ENCODE measurements around the gene ITGB4.

Gene ITGB4

GRCh38 chr17:75724016-75725003 is 3.1 kb downstream of the ITGB4 start:
- no peaks in the 10 kb centered on the region for H3K4me1 ChIP-seq
- no peaks in the 10 kb centered on the region for H3K36me3 ChIP-seq
- no peaks in the 10 kb centered on the region for H3K9me3 ChIP-seq
- no peak for DNase-seq
- TF ChIP-seq CTCF (IDR thresholded peaks at IDR 0.05; ENCODE audit: low read depth, low read length): no peak
- no peak overlapping the region for H3K4me3 ChIP-seq (ENCODE audit: low read depth, low read length)
- peaks cover 31% of the 10 kb centered on the region for H3K27me3 ChIP-seq

GRCh38 chr17:75725504-75725903 is 4.2 kb downstream of the ITGB4 start:
- Histone ChIP-seq H3K36me3 (no peaks in the 10 kb centered on the region), H3K27me3 (peaks cover 19% of the 10 kb centered on the region), H3K9me3 (no peaks in the 10 kb centered on the region)

GRCh38 chr17:75727391-75727790 is 6.1 kb downstream of the ITGB4 start:
- no peak for DNase-seq
- Histone ChIP-seq H3K4me1 (no peaks in the 10 kb centered on the region), H3K27me3 (no peaks in the 10 kb centered on the region; the same call in 1 of the 2 replicates), H3K36me3 (no peaks in the 10 kb centered on the region), H3K9me3 (no peaks in the 10 kb centered on the region), H3K4me3 (ENCODE audit: low read depth, low read length) (no peak overlapping the region)
- TF ChIP-seq CTCF (IDR thresholded peaks at IDR 0.05; ENCODE audit: low read depth, low read length): no peak

More at GRCh38 chr17:75725504-75725903, 4.2 kb downstream of the ITGB4 start:
- no peak for DNase-seq
- no peak for TF ChIP-seq CTCF (IDR thresholded peaks at IDR 0.05; ENCODE audit: low read depth, low read length)
- H3K4me1 ChIP-seq: no peaks in the 10 kb centered on the region
- no peak overlapping the region for H3K4me3 ChIP-seq (ENCODE audit: low read depth, low read length)

GRCh38 chr17:75729351-75729750 is 8.1 kb downstream of the ITGB4 start:
- no peak for TF ChIP-seq CTCF (IDR thresholded peaks at IDR 0.05; ENCODE audit: low read depth, low read length)
- Histone ChIP-seq H3K9me3 (no peaks in the 10 kb centered on the region), H3K4me3 (ENCODE audit: low read depth, low read length) (no peak overlapping the region), H3K4me1 (no peaks in the 10 kb centered on the region), H3K27me3 (no peaks in the 10 kb centered on the region), H3K36me3 (no peaks in the 10 kb centered on the region)
- no peak for DNase-seq

GRCh38 chr17:75730065-75730464 is 8.8 kb downstream of the ITGB4 start:
- no peak overlapping the region for H3K4me3 ChIP-seq (ENCODE audit: low read depth, low read length)
- no peaks in the 10 kb centered on the region for H3K27me3 ChIP-seq
- no peak for DNase-seq
- no peaks in the 10 kb centered on the region for H3K4me1 ChIP-seq
- H3K36me3 ChIP-seq: no peaks in the 10 kb centered on the region
- H3K9me3 ChIP-seq: no peaks in the 10 kb centered on the region
- TF ChIP-seq CTCF (IDR thresholded peaks at IDR 0.05; ENCODE audit: low read depth, low read length): no peak

GRCh38 chr17:75731086-75731715 is 9.9 kb downstream of the ITGB4 start:
- no peaks in the 10 kb centered on the region for H3K9me3 ChIP-seq
- H3K27me3 ChIP-seq: no peaks in the 10 kb centered on the region
- DNase-seq: no peak
- H3K4me3 ChIP-seq (ENCODE audit: low read depth, low read length): no peak overlapping the region
- H3K4me1 ChIP-seq: no peaks in the 10 kb centered on the region
- TF ChIP-seq CTCF (IDR thresholded peaks at IDR 0.05; ENCODE audit: low read depth, low read length): no peak
- no peaks in the 10 kb centered on the region for H3K36me3 ChIP-seq
